ENCODE results near the gene DIAPH3. TPM values are rescaled to one million over a fixed set of nuclear protein-coding genes. Genes with fewer than 3 reads are reported as not detected.

Gene DIAPH3
- total and polyA plus RNA-seq, 2 of the 4 experiments (the other 2 are of a cell fraction): 8.9 to 9.3 TPM

GRCh38 chr13:60035874-60036273 lies 127.9 kb downstream of the DIAPH3 start:
- CTCF ChIA-PET: no interaction called here

More at GRCh38 chr13:60035874-60036273, 127.9 kb downstream of the DIAPH3 start:
- Histone ChIP-seq H3K4ac (ENCODE audit: low read depth, low read length) (no peak overlapping the region), H3K18ac (ENCODE audit: low read depth, low read length) (no peak overlapping the region), H3K4me2 (ENCODE audit: low read depth, low read length) (no peak overlapping the region), H4K8ac (ENCODE audit: low read depth in 2 of 2, low read length in 2 of 2) (no peak overlapping the region), H2BK120ac (ENCODE audit: low read depth, low read length) (no peak overlapping the region), H3K23ac (ENCODE audit: low read depth, low read length) (0 out of 2 replicates have a peak overlapping the region, but pooled peaks have one; percentile 51), H4K20me1 (ENCODE audit: insufficient read depth, low read length) (no peaks in the 10 kb centered on the region), H3K36me3 (ENCODE audit: control insufficient read depth, insufficient read depth, low read length) (no peaks in the 10 kb centered on the region), H2BK15ac (ENCODE audit: low read depth, low read length) (no peak overlapping the region), H3K9me3 (ENCODE audit: control insufficient read depth, insufficient read depth, low read length) (no peaks in the 10 kb centered on the region), H3K14ac (replicated peaks; ENCODE audit: low read depth, low read length) (no peak overlapping the region), H3K4me3 (ENCODE audit: insufficient read depth, low read depth, low read length) (no peak overlapping the region), H3K56ac (ENCODE audit: extremely low read depth, insufficient read depth, low read length) (no peak overlapping the region), H4K91ac (ENCODE audit: insufficient read depth, low read depth, low read length) (no peak overlapping the region), H3K4me1 (ENCODE audit: control insufficient read depth, insufficient read depth, low read length) (no peaks in the 10 kb centered on the region), H2BK5ac (ENCODE audit: low read depth, low read length, poor library complexity, severe bottlenecking) (no peak overlapping the region), H3K9me1 (ENCODE audit: insufficient read depth, low read length) (0 out of 2 replicates have a peak, but pooled peaks cover 2% of the 10 kb centered on the region), H2AK9ac (replicated peaks; ENCODE audit: low read depth, low read length, poor library complexity) (no peak overlapping the region), H3K27me3 (ENCODE audit: control insufficient read depth, insufficient read depth, low read length) (no peaks in the 10 kb centered on the region), H4K5ac (ENCODE audit: low read depth, low read length) (no peak overlapping the region), H2BK20ac (ENCODE audit: low read depth, low read length) (no peak overlapping the region), H2AFZ (replicated peaks; ENCODE audit: low read length, poor library complexity) (no peak overlapping the region), H2AK5ac (ENCODE audit: low read depth, low read length) (no peak overlapping the region), H3K9ac (ENCODE audit: low read depth, low read length) (no peak overlapping the region), H3K79me1 (ENCODE audit: low read depth in 1 of 2, low read length in 2 of 2) (peaks cover 7 to 16% of the 10 kb centered on the region in 2 experiments; a peak in 3 of 4 replicates), H3K27ac (ENCODE audit: insufficient read depth, low read length) (no peak overlapping the region)
- ATAC-seq (ENCODE audit: low read depth) (no peak), DNase-seq (no peak)
- TF ChIP-seq RFX5 (IDR thresholded peaks at IDR 0.05; ENCODE audit: low read depth, low read length) (no peak), NFE2L2 (IDR thresholded peaks at IDR 0.05; ENCODE audit: low read depth, low read length) (no peak), CTCF (conservative IDR thresholded peaks at IDR 0.05; ENCODE audit: low read depth, low read length) (no peak)
- no TSS peak for BruUV-seq (replicated peaks)
- dilution Hi-C loops (cut with HindIII; ENCODE audit: low sequenced_read_pairs, unreplicated experiment): no loop called here
- intact Hi-C loops (cut with micrococcal nuclease): no loop called here
- POLR2A ChIA-PET (ENCODE audit: unreplicated experiment): no interaction called here
- in situ Hi-C loops (cut with MboI; ENCODE audit: low sequenced_read_pairs): no loop called here
- no CpG with 5 or more reads among the region's 1 CpG for WGBS, 2 experiments (ENCODE audit: extremely low coverage in 2 of 2, insufficient read length in 1 of 2)
